BJ (cell line): ENCODE measurements around the gene CASKIN2. TPM values are rescaled to one million over a fixed set of nuclear protein-coding genes. Genes with fewer than 3 reads are reported as not detected.

Experiments used
- CTCF ChIA-PET: fragments of 350-600 bp; formaldehyde crosslinking; extraction: SDS; loops from one replicate; lab custom pipeline; 2021; ENCODE audit warnings: antibody characterized with exemption, inconsistent platforms; lab: Yijun Ruan, JAX
- POLR2A ChIA-PET: fragments of 300-600 bp; sonication (Branson Sonifier 250); formaldehyde crosslinking; extraction: SDS; loops from one replicate; lab custom pipeline; 2021; ENCODE audit warnings: antibody characterized with exemption; lab: Charles Lee
- DNase-seq: peaks from one replicate; pipeline ENCODE4 v3.0.0-alpha.2; 2011; ENCODE audit warnings: low read depth
- H3K27me3 ChIP-seq: 2 replicates; pipeline ENCODE4 v1.6.0; 2011; ENCODE audit warnings: low read length; ENCODE audit not compliant: control insufficient read depth, insufficient read depth
- H3K36me3 ChIP-seq: 2 replicates; pipeline ENCODE4 v1.5.1; 2011; ENCODE audit warnings: low read length; ENCODE audit not compliant: control insufficient read depth, insufficient read depth
- H3K4me3 ChIP-seq: 2 replicates; pipeline ENCODE4 v1.5.1; 2011; ENCODE audit warnings: low read depth, mild to moderate bottlenecking, control low read depth, low read length
- CTCF ChIP-seq: IDR thresholded peaks from 2 replicates; pipeline ENCODE4 v1.5.1; 2011; ENCODE audit warnings: low read depth, mild to moderate bottlenecking, control low read depth, inconsistent platforms, low read length, moderate library complexity; ENCODE audit not compliant: insufficient read depth
- polyA plus RNA-seq: library from polyadenylated mRNA; depleted of rRNA; stranded (reverse); fragments of >200 nt; gene quantifications from 2 replicates; pipeline ENCODE4 v1.2.3, GENCODE V29; 2011

The CASKIN2 gene
- polyA plus RNA-seq, 1 experiment, result 4.8 TPM

- no peak for TF ChIP-seq CTCF
- H3K4me3 ChIP-seq, result no peak overlapping the region
- ChIA-PET CTCF (interaction anchor here (0.6 to 1.8 kb wide), 3 partner anchors 18 to 85 kb away, joined by 3 to 4 read pairs (median 3); partner anchors contain the start of gene TSEN54), POLR2A (interaction anchor here (0.7 kb wide), 1 partner anchor 173 kb away, joined by 3 read pairs; no protein-coding TSS in a partner anchor)
- no peaks in the 10 kb centered on the region for H3K27me3 ChIP-seq
- H3K36me3 ChIP-seq, result peaks cover 23% of the 10 kb centered on the region
- no peak for DNase-seq
Observed at GRCh38 chr17:75498726-75499213, 16.6 kb downstream of the CASKIN2 start.

- H3K27me3 ChIP-seq, result no peaks in the 10 kb centered on the region
- no peak for TF ChIP-seq CTCF
- ChIA-PET POLR2A (no interaction called here), CTCF (interaction anchor here (0.6 to 1.8 kb wide), 3 partner anchors 18 to 84 kb away, joined by 3 to 4 read pairs (median 3); partner anchors contain the start of gene TSEN54)
- no peak overlapping the region for H3K4me3 ChIP-seq
- H3K36me3 ChIP-seq, result peaks cover 28% of the 10 kb centered on the region
- no peak for DNase-seq
Observed at GRCh38 chr17:75498039-75498725, 17.2 kb downstream of the CASKIN2 start.

- TF ChIP-seq CTCF, result no peak
- ChIA-PET CTCF (interaction anchor here (0.6 to 1.8 kb wide), 4 partner anchors 13 to 1051 kb away, joined by 3 to 5 read pairs (median 4); partner anchors contain the start of gene TSEN54), POLR2A (no interaction called here)
- Histone ChIP-seq H3K36me3 (peaks cover 33% of the 10 kb centered on the region), H3K27me3 (no peaks in the 10 kb centered on the region), H3K4me3 (no peak overlapping the region)
- no peak for DNase-seq
Observed at GRCh38 chr17:75496005-75496404, 19.3 kb downstream of the CASKIN2 start.

GRCh38 chr17:75494326-75494877 is 20.9 kb downstream of the CASKIN2 start:
- POLR2A ChIA-PET, result no interaction called here
- DNase-seq, result no peak
- no peak overlapping the region for H3K4me3 ChIP-seq
- no peak for TF ChIP-seq CTCF
- H3K36me3 ChIP-seq, result peaks cover 29% of the 10 kb centered on the region
- CTCF ChIA-PET, result interaction anchor here (1.7 to 1.8 kb wide), 2 partner anchors 14 to 22 kb away, joined by 4 to 5 read pairs; partner anchors contain the start of gene TSEN54
- H3K27me3 ChIP-seq, result no peaks in the 10 kb centered on the region

GRCh38 chr17:75493476-75494129 is 21.7 kb downstream of the CASKIN2 start:
- CTCF ChIA-PET, result no interaction called here

More at GRCh38 chr17:75493476-75494129, 21.7 kb downstream of the CASKIN2 start:
- no peak for TF ChIP-seq CTCF
- Histone ChIP-seq H3K4me3 (no peak overlapping the region), H3K27me3 (no peaks in the 10 kb centered on the region), H3K36me3 (peaks cover 29% of the 10 kb centered on the region)
- POLR2A ChIA-PET, result no interaction called here
- no peak for DNase-seq
